Right cardiac atrium (tissue), 5 donors: ENCODE data around the gene RNF5. TPM values are rescaled to one million over a fixed set of nuclear protein-coding genes. Genes with fewer than 3 reads are reported as not detected.
"Not testable (repeated sequence)": the region's sequence is repeated elsewhere in the genome, so short reads cannot be mapped to it uniquely, and the experiment has no call there.

Experiments
- ATAC-seq, 2 donors: fragments of 200-7000 bp; cut with Tn5 transposase; one replicate each; pipeline versions ENCODE4 v1.8.0 to v1.9.1; 2020; ENCODE audit warnings: moderate library complexity in 2 of 2, mild to moderate bottlenecking in 1 of 2
- DNase-seq, 3 donors: peaks; one replicate each; pipeline ENCODE4 v3.0.0-alpha.2; 2020
- H3K27ac ChIP-seq: one replicate; pipeline ENCODE4 v1.5.1; 2013; ENCODE audit warnings: mild to moderate bottlenecking, low read length, control low read depth, moderate library complexity
- H3K27me3 ChIP-seq: one replicate; pipeline ENCODE4 v1.6.1; 2013; ENCODE audit not compliant: control insufficient read depth, insufficient read depth
- H3K4me1 ChIP-seq: one replicate; pipeline ENCODE4 v1.6.1; 2013; ENCODE audit warnings: low read length; ENCODE audit not compliant: control insufficient read depth, insufficient read depth
- H3K4me3 ChIP-seq: one replicate; pipeline ENCODE4 v1.5.1; 2013; ENCODE audit warnings: low read length, control low read depth
- H3K9me3 ChIP-seq: one replicate; pipeline ENCODE4 v1.6.1; 2013; ENCODE audit warnings: low read length; ENCODE audit not compliant: control insufficient read depth
- WGBS: extraction: QIAGEN DNeasy Blood & Tissue Kit; methylation state at CpG from one replicate; pipeline ENCODE4 v1.1.7; 2013; 5-methylcytosine and 5-hydroxymethylcytosine counted together
- intact Hi-C, 4 donors: fragments of 100-400 bp; cut with DNase I; formaldehyde crosslinking; loops; one replicate each; pipeline versions ENCODE4 v1.11.0 to v1.14.0; 2022 to 2023
- polyA plus RNA-seq: library from polyadenylated mRNA; stranded (reverse); fragments of 200-250 nt; gene quantifications from one replicate; pipeline ENCODE4 v1.2.3, GENCODE V29; 2013
- total RNA-seq, 4 donors: library from RNA; stranded (reverse); fragmentation: NEBNext Ultra II Directional; extraction: Animal tissue kit (Norgen Biotek cat#: 25700); gene quantifications; one replicate each; pipeline ENCODE4 v1.2.1, GENCODE V29; 2021
- donor health status: healthy with polysubstance abuse.
- donor health status: DM: no; HTN: yes; CAD: no.
- donor health status: DM: no; HTN: no; CAD: no.
- donor health status: DM: no; HTN: yes; CAD: no; lungs with severe emphysema.
- donor health status: DM: yes; HTN: yes; CAD: no.

RNF5 gene
- total and polyA plus RNA-seq, 5 donors = 73.2 to 118 (median 78.3) TPM

DNA sequence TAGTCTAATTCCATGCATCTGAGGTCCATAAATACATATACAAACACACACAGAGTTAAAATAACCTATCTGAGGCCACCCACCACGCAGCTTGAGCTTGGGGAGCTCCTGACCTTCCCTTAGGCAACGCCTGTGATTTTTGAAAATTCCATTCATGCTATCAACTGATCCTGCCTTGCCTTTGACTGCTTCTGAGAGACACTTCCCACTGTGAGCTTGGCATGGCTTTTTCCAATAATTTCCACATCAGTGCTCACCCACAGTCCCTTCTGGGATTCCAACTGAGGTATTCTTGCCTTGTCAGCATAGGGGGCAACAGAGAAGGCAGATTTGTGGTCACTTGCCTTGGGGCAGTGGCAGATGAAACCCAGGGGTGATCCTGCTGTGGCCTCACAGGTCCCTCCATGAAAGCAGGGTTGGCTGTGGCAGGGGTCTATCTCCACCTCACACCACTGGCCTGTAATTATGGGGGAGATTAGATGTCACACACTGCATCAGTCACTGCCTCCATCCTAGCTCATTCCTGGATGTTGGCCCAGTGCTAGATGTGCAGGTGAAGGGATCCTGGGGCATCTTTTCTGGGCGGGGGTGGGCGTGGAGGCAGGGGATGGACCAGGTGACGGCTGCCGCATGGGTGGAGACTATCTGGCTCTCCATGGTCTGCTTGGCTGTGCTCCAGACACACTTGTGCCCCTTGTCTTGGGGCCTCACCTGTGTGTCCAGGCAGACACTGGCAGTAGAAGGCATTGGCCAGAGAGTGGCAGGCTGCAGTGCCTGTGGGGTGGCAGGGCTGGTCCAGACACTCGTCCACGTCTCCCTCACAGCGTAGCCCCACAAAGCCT, 25.4 kb downstream of the RNF5 start:
- DNase-seq = no peak
- no peaks in the 10 kb centered on the region for H3K27me3 ChIP-seq
- H3K27ac ChIP-seq = no peak overlapping the region
- intact Hi-C loops = no loop called here
- no peaks in the 10 kb centered on the region for H3K4me1 ChIP-seq
- no peak for ATAC-seq
- no peaks in the 10 kb centered on the region for H3K9me3 ChIP-seq
- 80% methylated on average over 9 of the region's 9 CpGs for WGBS
- H3K4me3 ChIP-seq = no peak overlapping the region

DNA sequence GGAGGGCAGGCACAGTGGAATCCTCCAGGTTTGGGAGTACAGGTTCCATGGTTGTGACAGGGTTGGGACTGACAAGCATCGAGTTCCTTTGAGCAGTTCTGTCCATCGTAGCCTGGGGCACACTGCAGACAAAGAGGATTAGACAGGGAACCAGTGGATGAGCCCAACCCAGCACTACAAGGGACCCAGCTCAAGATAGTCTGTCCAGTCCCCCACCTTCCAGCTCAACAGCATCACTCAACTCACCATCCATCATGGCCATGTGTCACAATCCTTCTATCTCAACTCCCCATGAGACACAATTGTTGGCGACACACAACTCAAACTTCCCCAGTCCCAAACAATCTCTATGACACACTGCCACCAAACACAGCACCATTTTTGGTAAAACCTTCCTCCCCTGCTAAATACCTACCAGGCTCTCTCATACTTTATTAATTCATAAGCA, 26.1 kb downstream of the RNF5 start:
- Histone ChIP-seq H3K4me3 (no peak overlapping the region), H3K4me1 (no peaks in the 10 kb centered on the region), H3K9me3 (no peaks in the 10 kb centered on the region), H3K27me3 (no peaks in the 10 kb centered on the region), H3K27ac (no peak overlapping the region)
- 77% methylated on average over 3 of the region's 3 CpGs for WGBS
- intact Hi-C loops = no loop called here
- ATAC-seq (no peak), DNase-seq (no peak)

DNA sequence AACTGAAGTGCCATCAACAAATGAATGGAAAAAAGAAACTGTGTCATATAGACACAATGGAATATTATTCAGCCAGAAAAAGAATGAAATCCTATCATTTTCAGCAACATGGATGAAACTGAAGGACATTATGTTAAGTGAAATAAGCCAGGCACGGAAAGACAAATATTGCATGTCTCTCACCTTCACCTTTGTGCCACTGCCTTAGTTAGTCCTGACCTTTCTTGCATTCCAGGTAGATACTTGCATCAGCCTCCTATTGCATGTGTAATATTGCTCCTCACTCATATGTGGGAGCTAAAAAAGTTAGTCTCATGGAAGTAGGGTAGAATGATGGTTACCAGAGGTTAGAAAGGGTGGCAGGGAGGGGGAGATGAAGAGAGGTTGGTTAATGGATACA, 30.8 kb downstream of the RNF5 start:
- DNase-seq (no peak), ATAC-seq (no peak)
- no peaks in the 10 kb centered on the region for H3K9me3 ChIP-seq
- no peak overlapping the region for H3K4me3 ChIP-seq
- no peaks in the 10 kb centered on the region for H3K27me3 ChIP-seq
- 89% methylated on average over 1 of the region's 1 CpG for WGBS
- H3K27ac ChIP-seq = no peak overlapping the region
- intact Hi-C loops = no loop called here
- no peaks in the 10 kb centered on the region for H3K4me1 ChIP-seq

DNA sequence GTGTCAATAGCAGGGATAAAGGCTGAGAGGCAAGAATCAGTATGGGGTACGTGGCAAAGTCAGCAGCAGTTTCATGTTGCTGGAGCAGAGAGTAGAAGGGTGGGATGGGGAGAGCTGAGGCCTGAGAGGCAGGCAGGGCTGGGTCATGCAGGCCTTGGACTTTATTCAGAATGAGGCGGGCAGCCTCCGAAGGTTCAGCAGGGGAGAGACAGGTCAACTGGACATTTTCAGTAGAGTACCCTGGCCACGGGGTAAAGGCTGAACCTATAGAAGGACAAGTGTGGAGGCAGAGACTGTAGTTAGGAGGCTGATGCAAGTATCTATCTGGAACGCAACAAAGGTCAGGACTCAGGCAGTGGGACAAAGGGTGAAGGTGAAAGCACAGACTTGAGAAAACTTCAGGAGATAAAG, 32.0 kb downstream of the RNF5 start:
- no peak overlapping the region for H3K27ac ChIP-seq
- H3K4me3 ChIP-seq = no peak overlapping the region
- H3K4me1 ChIP-seq = no peaks in the 10 kb centered on the region
- intact Hi-C loops = no loop called here
- no peaks in the 10 kb centered on the region for H3K9me3 ChIP-seq
- WGBS = 92% methylated on average over 5 of the region's 5 CpGs
- no peaks in the 10 kb centered on the region for H3K27me3 ChIP-seq
- no peak for DNase-seq
- ATAC-seq = no peak

DNA sequence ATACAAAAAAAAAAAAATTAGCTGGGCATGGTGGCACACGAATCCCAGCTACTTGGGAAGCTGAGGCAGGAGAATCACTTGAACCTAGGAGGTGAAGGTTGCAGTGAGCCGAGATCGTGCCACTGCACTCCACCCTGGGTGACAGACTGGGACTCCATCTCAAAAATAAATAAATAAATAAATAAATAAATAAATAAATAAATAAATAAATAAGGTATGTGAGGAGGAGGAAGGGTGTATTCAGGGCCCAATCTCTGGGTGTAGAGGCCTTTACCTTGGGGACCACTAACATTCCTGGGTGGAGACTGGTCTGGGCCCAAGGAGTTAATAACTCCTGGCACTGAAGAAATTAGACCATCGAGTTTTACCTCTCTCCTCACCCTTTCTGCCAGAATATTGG, 33.2 kb downstream of the RNF5 start:
- DNase-seq, H3K4me3 ChIP-seq, ATAC-seq, intact Hi-C loops, H3K27ac ChIP-seq, H3K9me3 ChIP-seq, H3K4me1 ChIP-seq, H3K27me3 ChIP-seq: not testable (repeated sequence)
- WGBS = 88% methylated on average over 4 of the region's 4 CpGs

DNA sequence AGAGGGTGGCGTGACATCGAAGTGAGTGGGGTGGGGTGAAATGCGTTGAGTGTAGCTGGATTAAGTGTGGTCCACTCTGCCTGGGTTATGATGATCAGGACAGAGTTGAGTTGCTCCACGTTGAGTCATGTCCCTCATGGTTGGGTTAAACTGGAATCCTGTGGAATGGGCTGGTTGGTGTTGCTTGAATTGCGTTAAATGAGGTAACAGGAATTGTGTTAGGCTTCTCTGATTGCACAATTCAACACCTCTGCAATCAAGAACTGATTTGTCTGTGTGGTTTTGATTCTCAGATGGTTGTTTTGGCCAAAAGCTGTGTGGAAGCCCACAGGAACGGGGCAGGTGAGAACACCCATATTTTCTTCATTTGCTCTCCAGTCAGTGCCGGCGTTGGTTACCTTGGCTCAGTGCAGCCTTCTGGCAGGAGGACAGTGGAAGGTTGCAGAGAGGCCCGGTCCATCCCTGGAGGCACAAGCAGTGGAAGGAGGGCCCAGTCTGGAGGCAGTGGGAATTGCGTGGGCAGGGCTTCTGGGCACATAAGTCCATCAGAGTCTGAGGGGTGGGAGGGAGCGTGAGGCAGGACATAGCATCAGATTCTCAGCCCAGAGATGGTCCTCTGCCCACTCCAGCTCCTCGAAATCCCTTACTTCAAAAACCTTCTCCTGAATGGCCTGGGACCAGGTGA, 34.0 kb downstream of the RNF5 start:
- intact Hi-C loops = no loop called here
- no peaks in the 10 kb centered on the region for H3K27me3 ChIP-seq
- no peak overlapping the region for H3K4me3 ChIP-seq
- H3K4me1 ChIP-seq = no peaks in the 10 kb centered on the region
- DNase-seq (no peak), ATAC-seq (no peak)
- 79% methylated on average over 12 of the region's 12 CpGs for WGBS
- no peaks in the 10 kb centered on the region for H3K9me3 ChIP-seq
- H3K27ac ChIP-seq = no peak overlapping the region

DNA sequence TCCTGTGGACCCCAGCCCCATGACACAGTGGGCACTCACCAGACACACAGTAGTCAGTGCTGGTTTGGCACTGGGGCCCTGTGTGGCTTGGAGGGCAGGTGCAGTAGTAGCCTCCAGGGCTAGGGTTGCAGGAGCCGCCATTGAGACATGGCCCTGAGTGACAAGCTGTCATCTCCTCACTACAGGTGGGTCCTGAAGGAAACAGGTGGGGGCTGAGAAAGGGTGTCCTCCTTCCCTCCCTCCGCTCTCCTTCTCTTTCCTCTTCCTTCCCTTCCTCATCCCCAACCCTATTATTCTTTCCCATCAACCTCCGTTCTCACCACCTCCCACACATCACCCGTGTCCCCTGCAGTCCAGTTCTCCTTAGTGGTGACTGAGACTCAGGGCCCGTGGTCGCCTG, 35.4 kb downstream of the RNF5 start:
- no peaks in the 10 kb centered on the region for H3K4me1 ChIP-seq
- intact Hi-C loops = no loop called here
- ATAC-seq = no peak
- no peak overlapping the region for H3K27ac ChIP-seq
- H3K4me3 ChIP-seq = no peak overlapping the region
- 78% methylated on average over 6 of the region's 6 CpGs for WGBS
- H3K27me3 ChIP-seq = no peaks in the 10 kb centered on the region
- H3K9me3 ChIP-seq = no peaks in the 10 kb centered on the region
- no peak for DNase-seq

DNA sequence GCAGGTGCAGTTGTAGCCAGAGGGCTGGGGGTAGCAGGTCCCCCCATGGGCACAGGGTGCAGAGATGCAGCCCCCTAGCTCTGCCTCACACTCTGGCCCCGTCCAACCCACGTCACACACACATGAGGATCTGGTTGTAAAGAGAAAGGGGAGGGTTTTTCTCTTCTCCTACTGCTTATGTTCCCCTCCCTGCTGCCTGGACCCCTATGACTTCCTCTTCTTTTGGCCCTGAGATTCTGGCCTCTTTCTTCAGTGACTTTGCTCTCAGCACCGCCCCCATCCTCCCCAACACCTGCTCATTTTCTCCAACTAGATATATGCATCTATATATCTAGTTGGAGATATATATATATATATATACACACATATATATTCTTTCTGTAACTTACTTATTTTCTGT, 35.9 kb downstream of the RNF5 start:
- Histone ChIP-seq H3K27ac (no peak overlapping the region), H3K4me3 (no peak overlapping the region), H3K9me3 (no peaks in the 10 kb centered on the region), H3K4me1 (no peaks in the 10 kb centered on the region), H3K27me3 (no peaks in the 10 kb centered on the region)
- WGBS = 81% methylated on average over 3 of the region's 3 CpGs
- ATAC-seq = no peak
- intact Hi-C loops = no loop called here
- DNase-seq = no peak

DNA sequence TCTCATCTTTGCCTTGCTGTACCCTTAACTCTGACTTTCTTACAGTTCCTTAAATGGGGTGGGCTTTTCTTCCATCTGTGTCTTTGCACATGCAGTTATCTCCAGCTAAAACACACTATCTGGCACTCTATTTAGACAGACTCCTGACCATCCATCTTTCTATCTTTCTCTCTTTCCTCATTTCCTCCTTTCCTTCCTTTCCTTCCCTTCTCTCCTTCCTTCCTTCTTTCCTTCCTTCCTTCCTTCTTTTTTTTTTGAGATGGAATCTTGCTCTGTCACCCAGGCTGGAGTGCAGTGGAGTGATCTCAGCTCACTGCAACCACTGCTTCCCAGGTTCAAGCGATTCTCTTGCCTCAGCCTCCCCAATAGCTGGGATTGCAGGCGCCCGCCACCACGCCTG, 37.4 kb downstream of the RNF5 start:
- no peak overlapping the region for H3K4me3 ChIP-seq
- no peak overlapping the region for H3K27ac ChIP-seq
- H3K9me3 ChIP-seq = no peaks in the 10 kb centered on the region
- ATAC-seq (no peak), DNase-seq (no peak)
- no peaks in the 10 kb centered on the region for H3K27me3 ChIP-seq
- 97% methylated on average over 4 of the region's 4 CpGs for WGBS
- no peaks in the 10 kb centered on the region for H3K4me1 ChIP-seq
- intact Hi-C loops = no loop called here

DNA sequence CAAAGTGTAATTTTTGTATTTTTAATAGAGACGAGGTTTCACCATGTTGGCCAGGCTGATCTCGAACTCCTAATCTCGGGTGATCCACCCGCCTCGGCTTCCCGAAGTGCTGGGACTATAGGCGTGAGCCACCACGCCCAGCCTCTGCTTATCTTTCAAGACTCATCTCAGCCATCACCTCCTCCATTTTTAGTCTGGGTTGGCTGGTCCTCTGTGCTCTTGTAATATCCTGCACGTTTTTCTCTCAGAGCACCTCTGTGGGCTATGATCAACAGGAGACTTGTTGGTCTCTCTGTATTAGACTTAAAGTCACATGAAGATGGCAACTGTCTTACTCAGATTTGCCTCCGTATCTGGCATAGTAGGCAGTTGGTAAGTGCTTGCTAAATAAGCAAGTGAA, 38.1 kb downstream of the RNF5 start:
- Histone ChIP-seq H3K9me3 (no peaks in the 10 kb centered on the region), H3K27ac (no peak overlapping the region), H3K4me1 (no peaks in the 10 kb centered on the region), H3K4me3 (no peak overlapping the region), H3K27me3 (no peaks in the 10 kb centered on the region)
- intact Hi-C loops = no loop called here
- DNase-seq (no peak), ATAC-seq (no peak)
- WGBS = 84% methylated on average over 10 of the region's 10 CpGs

DNA sequence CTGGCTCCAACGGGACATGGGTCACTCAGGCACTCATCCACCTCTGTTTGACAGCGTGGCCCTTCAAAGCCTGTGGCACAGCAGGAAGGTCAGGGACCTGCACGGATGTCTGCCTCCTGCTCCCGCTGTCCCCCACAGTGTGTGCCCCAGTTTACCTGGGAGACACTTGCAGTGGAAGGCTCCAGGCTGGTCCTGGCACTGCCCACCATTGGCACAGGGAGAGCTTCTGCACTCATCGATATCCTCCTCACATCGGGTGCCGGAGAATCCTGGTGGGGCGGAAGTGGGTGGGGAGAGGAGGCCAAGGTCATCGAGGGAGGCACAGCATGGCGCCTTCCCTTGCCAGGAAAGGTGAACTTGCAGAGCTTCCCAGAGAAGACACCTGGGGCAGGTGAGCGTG, 38.8 kb downstream of the RNF5 start:
- WGBS = 82% methylated on average over 11 of the region's 11 CpGs
- Histone ChIP-seq H3K27me3 (no peaks in the 10 kb centered on the region), H3K4me1 (no peaks in the 10 kb centered on the region), H3K4me3 (no peak overlapping the region), H3K27ac (no peak overlapping the region), H3K9me3 (no peaks in the 10 kb centered on the region)
- ATAC-seq (no peak), DNase-seq (no peak)
- intact Hi-C loops = no loop called here
